ENCODE results near the gene PTPN14. TPM values are rescaled to one million over a fixed set of nuclear protein-coding genes. Genes with fewer than 3 reads are reported as not detected.
A peak's percentile ranks its signal among the peaks of the same experiment; 100 is the strongest.

PTPN14 gene
- total RNA-seq, 1 experiment from 2014 or later: 209 TPM

DNA sequence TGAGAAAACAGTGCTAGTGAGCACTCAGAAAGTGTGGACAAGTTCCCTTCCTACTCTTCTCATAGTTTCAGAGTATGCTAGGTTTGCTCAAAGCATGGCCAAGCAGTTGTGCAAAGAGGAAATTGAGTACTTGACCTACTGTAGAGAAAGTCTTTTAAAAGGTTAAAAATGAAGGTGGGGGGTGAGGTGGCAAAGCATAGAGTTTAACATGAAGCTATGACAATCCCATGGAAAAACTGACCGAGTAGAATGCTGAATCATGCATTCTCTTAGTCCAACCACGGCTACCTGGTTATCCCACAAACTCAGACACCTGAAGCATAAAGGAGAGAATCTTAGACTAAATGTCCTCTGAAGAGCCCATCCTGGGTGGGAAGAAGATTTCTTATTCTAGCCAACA lies 79.9 kb downstream of the PTPN14 start:
- POLR2A ChIA-PET: no interaction called here
- no peaks in the 10 kb centered on the region for H3K27me3 ChIP-seq (ENCODE audit: control insufficient read depth, insufficient read depth, low read length)
- ATAC-seq (no peak), DNase-seq (ENCODE audit: low read depth, low spot score) (no peak)
- no TSS peak for BruUV-seq (replicated peaks)
- in situ Hi-C loops (cut with HindIII; ENCODE audit: low pct_unique_long_range_greater_than_20kb, low sequenced_read_pairs) (no loop called here), intact Hi-C loops (cut with micrococcal nuclease; ENCODE audit: unreplicated experiment) (no loop called here)
- H3K36me3 ChIP-seq (ENCODE audit: control insufficient read depth, insufficient read depth, low read length): no peaks in the 10 kb centered on the region
- no peak for TF ChIP-seq TCF7L2 (IDR thresholded peaks at IDR 0.05; ENCODE audit: low read depth, low read length)
- TF ChIP-seq, protein P1, sequence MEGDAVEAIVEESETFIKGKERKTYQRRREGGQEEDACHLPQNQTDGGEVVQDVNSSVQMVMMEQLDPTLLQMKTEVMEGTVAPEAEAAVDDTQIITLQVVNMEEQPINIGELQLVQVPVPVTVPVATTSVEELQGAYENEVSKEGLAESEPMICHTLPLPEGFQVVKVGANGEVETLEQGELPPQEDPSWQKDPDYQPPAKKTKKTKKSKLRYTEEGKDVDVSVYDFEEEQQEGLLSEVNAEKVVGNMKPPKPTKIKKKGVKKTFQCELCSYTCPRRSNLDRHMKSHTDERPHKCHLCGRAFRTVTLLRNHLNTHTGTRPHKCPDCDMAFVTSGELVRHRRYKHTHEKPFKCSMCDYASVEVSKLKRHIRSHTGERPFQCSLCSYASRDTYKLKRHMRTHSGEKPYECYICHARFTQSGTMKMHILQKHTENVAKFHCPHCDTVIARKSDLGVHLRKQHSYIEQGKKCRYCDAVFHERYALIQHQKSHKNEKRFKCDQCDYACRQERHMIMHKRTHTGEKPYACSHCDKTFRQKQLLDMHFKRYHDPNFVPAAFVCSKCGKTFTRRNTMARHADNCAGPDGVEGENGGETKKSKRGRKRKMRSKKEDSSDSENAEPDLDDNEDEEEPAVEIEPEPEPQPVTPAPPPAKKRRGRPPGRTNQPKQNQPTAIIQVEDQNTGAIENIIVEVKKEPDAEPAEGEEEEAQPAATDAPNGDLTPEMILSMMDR (IDR thresholded peaks at IDR 0.05): peak; percentile 30; the same call in 1 of the 2 replicates
- no peak overlapping the region for H3K4me3 ChIP-seq (ENCODE audit: low read depth in 2 of 2, low read length in 2 of 2)
- CTCF ChIA-PET: interaction anchor here (0.7 kb wide), 1 partner anchor 25 kb away, joined by 8 read pairs; no protein-coding TSS in a partner anchor
- H3K27ac ChIP-seq (ENCODE audit: low read length): peak overlapping the region; percentile 89
- no peaks in the 10 kb centered on the region for H3K9me3 ChIP-seq (ENCODE audit: control insufficient read depth, insufficient read depth, low read depth, low read length)
- peaks cover 94% of the 10 kb centered on the region for H3K4me1 ChIP-seq (ENCODE audit: control insufficient read depth, insufficient read depth, low read length)

DNA sequence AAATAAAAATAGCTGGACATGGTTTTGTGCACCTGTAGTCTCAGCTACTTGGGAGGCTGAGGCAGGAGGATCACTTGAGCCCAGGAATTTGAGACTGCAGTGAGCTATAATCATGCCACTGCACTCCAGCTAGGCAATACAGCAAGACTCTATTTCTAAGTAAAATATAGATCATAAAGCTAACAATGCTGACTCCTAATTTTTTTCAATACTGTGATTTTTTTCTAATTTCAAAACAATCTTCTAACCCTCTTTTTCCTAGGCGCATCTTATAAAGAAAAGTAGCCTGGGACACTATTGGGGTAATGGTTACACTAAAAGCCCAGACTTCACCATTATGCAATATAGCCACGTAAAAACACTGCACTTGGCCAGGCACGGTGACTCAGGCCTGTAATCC lies 81.3 kb downstream of the PTPN14 start:
- no peak for ATAC-seq

More for the DNA sequence above, 81.3 kb downstream of the PTPN14 start:
- in situ Hi-C loops (cut with HindIII; ENCODE audit: low pct_unique_long_range_greater_than_20kb, low sequenced_read_pairs) (no loop called here), intact Hi-C loops (cut with micrococcal nuclease; ENCODE audit: unreplicated experiment) (no loop called here)
- peak overlapping the region; percentile 67 for H3K27ac ChIP-seq (ENCODE audit: low read length)
- peaks cover 83% of the 10 kb centered on the region for H3K4me1 ChIP-seq (ENCODE audit: control insufficient read depth, insufficient read depth, low read length)
- POLR2A ChIA-PET: no interaction called here
- no peaks in the 10 kb centered on the region for H3K36me3 ChIP-seq (ENCODE audit: control insufficient read depth, insufficient read depth, low read length)
- BruUV-seq (replicated peaks): no TSS peak
- CTCF ChIA-PET: interaction anchor here (0.7 kb wide), 1 partner anchor 16 kb away, joined by 6 read pairs; no protein-coding TSS in a partner anchor
- H3K9me3 ChIP-seq (ENCODE audit: control insufficient read depth, insufficient read depth, low read depth, low read length): no peaks in the 10 kb centered on the region
- no peak overlapping the region for H3K4me3 ChIP-seq (ENCODE audit: low read depth in 2 of 2, low read length in 2 of 2)
- DNase-seq (ENCODE audit: low read depth, low spot score): no peak
- no peak for TF ChIP-seq TCF7L2 (IDR thresholded peaks at IDR 0.05; ENCODE audit: low read depth, low read length)
- TF ChIP-seq, protein P1 (IDR thresholded peaks at IDR 0.05): no peak
- TF ChIP-seq, protein P2, sequence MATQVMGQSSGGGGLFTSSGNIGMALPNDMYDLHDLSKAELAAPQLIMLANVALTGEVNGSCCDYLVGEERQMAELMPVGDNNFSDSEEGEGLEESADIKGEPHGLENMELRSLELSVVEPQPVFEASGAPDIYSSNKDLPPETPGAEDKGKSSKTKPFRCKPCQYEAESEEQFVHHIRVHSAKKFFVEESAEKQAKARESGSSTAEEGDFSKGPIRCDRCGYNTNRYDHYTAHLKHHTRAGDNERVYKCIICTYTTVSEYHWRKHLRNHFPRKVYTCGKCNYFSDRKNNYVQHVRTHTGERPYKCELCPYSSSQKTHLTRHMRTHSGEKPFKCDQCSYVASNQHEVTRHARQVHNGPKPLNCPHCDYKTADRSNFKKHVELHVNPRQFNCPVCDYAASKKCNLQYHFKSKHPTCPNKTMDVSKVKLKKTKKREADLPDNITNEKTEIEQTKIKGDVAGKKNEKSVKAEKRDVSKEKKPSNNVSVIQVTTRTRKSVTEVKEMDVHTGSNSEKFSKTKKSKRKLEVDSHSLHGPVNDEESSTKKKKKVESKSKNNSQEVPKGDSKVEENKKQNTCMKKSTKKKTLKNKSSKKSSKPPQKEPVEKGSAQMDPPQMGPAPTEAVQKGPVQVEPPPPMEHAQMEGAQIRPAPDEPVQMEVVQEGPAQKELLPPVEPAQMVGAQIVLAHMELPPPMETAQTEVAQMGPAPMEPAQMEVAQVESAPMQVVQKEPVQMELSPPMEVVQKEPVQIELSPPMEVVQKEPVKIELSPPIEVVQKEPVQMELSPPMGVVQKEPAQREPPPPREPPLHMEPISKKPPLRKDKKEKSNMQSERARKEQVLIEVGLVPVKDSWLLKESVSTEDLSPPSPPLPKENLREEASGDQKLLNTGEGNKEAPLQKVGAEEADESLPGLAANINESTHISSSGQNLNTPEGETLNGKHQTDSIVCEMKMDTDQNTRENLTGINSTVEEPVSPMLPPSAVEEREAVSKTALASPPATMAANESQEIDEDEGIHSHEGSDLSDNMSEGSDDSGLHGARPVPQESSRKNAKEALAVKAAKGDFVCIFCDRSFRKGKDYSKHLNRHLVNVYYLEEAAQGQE (IDR thresholded peaks at IDR 0.05; ENCODE audit: insufficient read depth in 1 of 2, low read depth in 2 of 2, low read length in 1 of 2): no peak
- no peak for TF ChIP-seq SIN3A (IDR thresholded peaks at IDR 0.05; ENCODE audit: borderline replicate concordance, insufficient read depth, low read depth, low read length)
- no peak for TF ChIP-seq POLR2AphosphoS5 (IDR thresholded peaks at IDR 0.05; ENCODE audit: low read depth, low read length)
- no peaks in the 10 kb centered on the region for H3K27me3 ChIP-seq (ENCODE audit: control insufficient read depth, insufficient read depth, low read length)

Measured in Panc1 (cell line).